GM21381 (cell line): ENCODE data around the gene LONRF3.
A peak's percentile ranks its signal among the peaks of the same experiment; 100 is the strongest.

Source experiments
- ATAC-seq: cut with Tn5 transposase; IDR thresholded peaks from one replicate; pipeline ENCODE4 v1.9.1; 2021; ENCODE audit warnings: mild to moderate bottlenecking, moderate library complexity; ENCODE audit not compliant: unreplicated experiment

LONRF3 gene

GRCh38 chrX:118974088-118974907 lies at the start of gene LONRF3:
LONRF3 (plus strand) TSS chrX:118974618; CDS start chrX:118974781, 163 bp downstream.
- ATAC-seq, result no peak

DNA sequence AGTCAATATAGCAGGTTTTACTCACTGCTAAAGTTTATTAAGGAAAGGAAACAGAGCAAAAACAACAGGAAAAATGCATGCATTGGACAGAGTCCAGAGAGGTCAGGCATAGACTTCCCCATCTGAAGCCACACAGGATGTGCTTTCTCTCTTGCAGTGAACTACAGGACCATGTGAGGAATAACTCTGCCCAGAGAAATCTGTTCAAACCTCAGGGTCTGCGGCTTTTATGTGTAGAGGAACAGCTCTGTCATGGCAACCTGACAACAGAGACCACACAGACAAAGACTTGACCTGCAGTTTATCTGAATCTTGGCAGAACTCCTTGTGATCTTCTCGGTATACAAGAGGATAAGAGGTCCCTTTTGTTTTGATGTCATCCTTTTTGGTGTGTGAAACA lies 46.3 kb upstream of the LONRF3 start:
- ATAC-seq, result no peak

GRCh38 chrX:118935352-118935751 lies 39.1 kb upstream of the LONRF3 start:
- no peak for ATAC-seq

GRCh38 chrX:118941147-118941546 lies 33.3 kb upstream of the LONRF3 start:
- ATAC-seq, result no peak

- ATAC-seq, result no peak
Observed at GRCh38 chrX:118943102-118943501, 31.3 kb upstream of the LONRF3 start.

DNA sequence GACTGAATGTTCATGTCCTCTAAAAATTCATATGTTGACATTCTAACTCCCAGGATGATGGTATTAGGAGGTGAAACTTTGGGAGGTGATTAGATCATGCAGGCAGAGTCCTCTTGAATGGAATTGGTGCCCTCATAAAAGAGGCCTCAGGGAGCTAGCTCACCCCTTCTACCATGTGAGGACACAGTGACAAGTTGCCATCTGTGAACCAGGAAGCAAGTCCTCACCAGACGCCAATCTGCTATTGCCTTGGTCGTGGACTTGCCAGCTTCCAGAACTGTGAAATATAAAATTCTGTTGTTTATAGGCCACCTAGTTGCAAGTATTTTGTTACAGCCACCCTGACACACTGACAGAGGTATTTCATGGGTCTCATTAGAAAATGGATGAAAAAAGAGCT lies 28.5 kb upstream of the LONRF3 start:
- ATAC-seq, result no peak

DNA sequence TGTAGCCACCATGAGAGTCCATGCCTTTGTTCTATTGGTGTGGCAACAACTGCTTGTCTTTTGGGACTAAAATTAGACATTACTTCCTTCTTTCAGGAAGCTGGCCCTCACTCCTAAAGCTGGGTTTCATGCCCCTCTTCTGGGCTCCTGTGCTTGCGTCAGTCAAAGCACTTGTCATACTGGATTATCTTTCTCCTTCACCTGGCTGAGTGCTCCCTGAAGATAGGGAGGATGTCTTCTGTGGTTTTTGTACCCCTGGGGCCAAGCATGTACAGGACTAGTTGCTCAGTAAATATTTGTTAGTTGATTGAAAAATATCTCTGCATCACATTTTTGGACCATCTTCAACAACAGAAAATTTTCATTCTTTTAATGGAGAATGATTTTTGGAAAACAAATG lies 26.1 kb upstream of the LONRF3 start:
- no peak for ATAC-seq

DNA sequence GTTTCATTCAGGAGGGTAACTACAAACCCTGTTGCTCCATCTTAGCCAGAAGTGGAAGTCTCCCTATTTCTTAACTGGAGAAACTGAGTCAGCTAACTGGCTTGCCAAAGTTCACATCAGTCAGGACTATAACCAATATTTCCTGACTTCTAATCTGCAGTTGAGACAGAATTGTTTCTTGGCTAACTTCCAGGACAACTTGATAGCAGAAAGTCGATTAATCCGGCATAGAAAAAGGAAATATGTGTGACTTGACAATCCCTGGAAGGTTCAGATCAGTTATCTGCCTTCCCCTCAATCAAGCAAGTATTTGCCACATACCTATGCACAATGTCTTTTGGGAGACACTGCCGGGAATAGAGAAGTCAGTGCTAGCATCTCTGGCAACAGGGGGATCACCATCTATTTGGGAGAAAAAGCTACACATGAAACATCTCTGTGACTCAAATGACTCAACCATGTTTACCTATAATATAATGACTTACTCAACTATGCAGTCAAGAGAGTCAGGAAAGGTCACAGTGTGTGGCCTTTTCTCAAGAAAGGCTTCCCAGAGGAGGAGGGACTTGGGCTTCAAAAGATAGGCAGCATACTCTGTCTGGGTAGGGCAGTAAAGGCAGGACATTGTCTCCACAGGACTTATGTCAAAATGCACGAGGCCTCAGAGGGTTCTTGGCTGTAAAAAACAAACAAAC lies 12.4 kb upstream of the LONRF3 start:
- ATAC-seq, result no peak

DNA sequence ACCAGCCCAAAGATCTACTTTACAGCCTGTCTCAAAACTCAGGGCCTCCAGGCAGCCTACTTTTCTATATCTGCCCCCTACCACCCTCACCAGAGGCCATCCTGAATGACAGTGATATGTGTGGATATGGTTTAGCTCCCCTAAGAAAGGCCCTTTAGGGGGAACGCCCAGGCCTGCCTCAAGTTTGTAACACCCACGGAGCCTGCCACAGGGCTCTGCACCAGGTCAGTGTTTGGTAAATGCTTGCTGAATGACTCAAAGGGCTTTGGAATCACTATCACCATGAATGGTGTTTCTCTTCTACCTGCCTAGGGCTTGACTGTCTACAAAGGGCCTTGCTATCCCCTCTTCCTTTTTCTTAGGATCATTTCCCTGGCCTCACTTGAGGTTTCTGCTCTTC lies 11.3 kb upstream of the LONRF3 start:
- ATAC-seq, result no peak

GRCh38 chrX:118964252-118964651 lies 10.2 kb upstream of the LONRF3 start:
- ATAC-seq, result no peak

GRCh38 chrX:118965395-118965794 lies 9.0 kb upstream of the LONRF3 start:
- ATAC-seq, result no peak

- no peak for ATAC-seq
Observed at GRCh38 chrX:118968031-118968430, 6.4 kb upstream of the LONRF3 start.

DNA sequence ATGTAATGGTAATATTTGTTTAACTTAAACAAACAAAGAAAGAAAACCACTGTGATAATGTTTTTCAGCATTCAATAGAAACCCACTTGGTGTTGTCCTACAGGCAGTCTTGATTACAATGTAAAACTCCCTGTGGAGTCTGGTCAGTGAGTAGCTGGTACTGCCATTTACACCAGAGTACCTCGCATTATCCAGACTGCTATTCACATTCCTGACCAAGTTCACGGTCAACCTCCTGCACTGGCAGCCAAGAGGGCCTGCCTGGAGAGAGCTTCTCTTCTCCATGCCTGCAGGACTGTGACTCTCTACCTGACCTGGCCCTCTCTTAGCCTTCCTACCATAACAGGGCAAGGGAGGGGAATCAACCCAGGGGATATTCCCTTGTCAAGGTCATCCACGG lies 2.9 kb upstream of the LONRF3 start:
- ATAC-seq, result no peak

DNA sequence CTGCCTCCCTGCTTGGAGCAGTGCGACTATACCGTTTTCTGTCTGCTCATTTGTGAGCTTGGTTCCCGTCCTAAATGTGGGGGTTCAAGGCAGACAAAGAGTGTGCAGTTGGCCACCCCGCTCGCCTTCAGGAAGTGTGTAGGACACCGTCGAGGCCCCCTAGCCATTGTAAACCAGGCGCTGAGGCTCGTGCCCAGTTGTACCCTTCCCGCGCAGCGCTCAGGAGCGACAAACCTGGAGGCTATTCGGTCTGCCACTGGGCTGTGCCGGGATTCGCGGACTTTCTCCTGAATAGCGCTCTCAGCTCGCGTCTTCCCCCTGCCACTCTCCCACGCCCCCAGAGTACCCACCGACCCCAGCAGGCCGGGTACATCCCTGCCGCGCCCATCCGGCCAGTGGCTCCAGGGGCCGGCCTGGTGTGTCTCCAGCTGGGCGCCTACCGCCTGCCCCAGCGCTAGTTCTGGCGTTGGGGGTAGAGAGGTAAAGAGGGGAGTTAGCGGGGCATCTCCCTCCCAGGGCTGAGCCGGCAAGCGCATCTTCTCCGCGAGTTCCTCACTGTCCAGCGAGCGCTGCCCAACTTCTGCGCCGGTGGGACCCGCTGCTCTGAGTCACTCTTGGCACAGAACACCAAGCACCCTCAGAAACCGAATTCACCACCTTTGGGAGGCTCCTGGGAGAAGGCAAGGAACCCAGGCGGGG lies 880 bp upstream of the LONRF3 start:
- no peak for ATAC-seq

- peak; percentile 49 for ATAC-seq
Observed at GRCh38 chrX:118974908-118975671, 672 bp downstream of the LONRF3 start.

GRCh38 chrX:118975831-118976598 lies 1.6 kb downstream of the LONRF3 start:
- no peak for ATAC-seq

DNA sequence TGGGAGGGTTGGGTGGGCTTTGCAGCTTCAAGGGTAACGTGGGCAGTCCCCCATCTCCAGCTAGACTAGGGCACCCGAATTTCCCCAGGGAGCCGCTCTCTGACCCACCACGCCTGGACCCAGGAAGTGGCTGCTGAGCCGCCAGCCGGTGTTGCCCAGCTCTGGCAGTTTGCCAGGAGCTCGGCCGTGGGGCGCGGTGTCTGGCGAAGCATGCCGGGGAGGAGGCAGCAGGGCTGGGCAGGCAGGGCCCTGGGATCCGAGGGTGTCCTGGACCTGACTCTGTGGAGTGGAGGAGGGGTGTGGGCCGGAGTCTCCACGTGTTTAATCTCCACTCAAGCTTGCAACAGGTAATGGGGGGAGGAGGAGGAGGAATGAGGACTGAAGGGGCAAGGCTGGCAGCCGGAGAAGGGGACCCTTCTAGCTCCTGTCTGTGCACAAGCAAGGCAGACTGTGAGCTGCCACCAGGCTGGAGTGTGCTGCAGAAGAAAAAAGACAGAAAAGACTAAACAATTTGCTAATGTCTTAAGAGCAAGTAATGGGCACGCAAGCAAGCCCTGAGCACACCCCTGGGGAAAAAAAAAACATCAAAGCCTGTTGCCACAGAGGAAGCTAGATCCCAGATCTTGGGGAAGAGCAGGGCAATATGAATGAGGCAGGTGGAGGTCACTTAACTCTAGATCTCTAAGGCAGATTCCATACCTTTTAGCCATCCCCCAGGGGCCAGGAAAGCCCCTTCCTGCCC lies 2.4 kb downstream of the LONRF3 start:
- ATAC-seq, result no peak

GRCh38 chrX:118977424-118977823 lies 3.0 kb downstream of the LONRF3 start:
- no peak for ATAC-seq

GRCh38 chrX:118978451-118978850 lies 4.0 kb downstream of the LONRF3 start:
- ATAC-seq, result no peak

DNA sequence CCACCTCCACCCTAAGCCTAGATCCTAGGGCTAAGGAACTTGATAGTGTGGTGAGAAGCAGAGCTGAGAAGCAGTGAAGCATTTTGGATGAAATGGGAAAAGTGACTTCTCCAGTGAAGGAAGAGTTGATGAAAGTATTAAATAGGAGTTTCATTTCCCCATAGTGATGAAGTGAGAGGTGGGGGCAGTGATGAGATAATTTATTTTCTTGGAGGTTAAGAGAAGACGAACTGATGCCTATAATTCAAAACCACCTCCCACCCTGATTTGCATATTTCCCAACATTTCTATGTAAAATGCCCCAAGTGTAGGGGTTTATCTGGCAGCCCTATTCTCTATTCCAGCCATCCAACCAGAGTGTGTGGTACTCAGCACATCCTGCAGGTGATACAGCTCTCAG lies 6.3 kb downstream of the LONRF3 start:
- no peak for ATAC-seq
